Endothelial cell of umbilical vein (primary cell): ENCODE data around the gene AHRR.

Experiments
- CTCF ChIP-seq, 2 donors: IDR thresholded peaks; 1 replicate in 1 of 2; 2 replicates in 1 of 2; pipeline ENCODE4 v1.5.1; 2011; ENCODE audit warnings: low read length in 2 of 2, mild to moderate bottlenecking in 2 of 2, moderate library complexity in 2 of 2, control low read depth in 1 of 2, inconsistent platforms in 1 of 2, low read depth in 1 of 2; ENCODE audit not compliant: insufficient read depth in 1 of 2; ENCODE audit errors: extremely low read depth in 1 of 2
- EZH2 ChIP-seq: IDR thresholded peaks from 2 replicates; pipeline ENCODE4 v1.6.1; 2012; ENCODE audit warnings: borderline replicate concordance, low read depth, mild to moderate bottlenecking, moderate library complexity, low read length, inconsistent platforms; ENCODE audit not compliant: severe bottlenecking
- GATA2 ChIP-seq: IDR thresholded peaks from 2 replicates; pipeline ENCODE4 v1.7.0; 2011; ENCODE audit warnings: low read depth, mild to moderate bottlenecking, moderate library complexity, mixed read lengths, low read length; ENCODE audit not compliant: insufficient read length, insufficient read depth
- JUN ChIP-seq: IDR thresholded peaks from 2 replicates; pipeline ENCODE4 v1.6.1; 2011; ENCODE audit warnings: borderline replicate concordance, low read depth; ENCODE audit not compliant: insufficient read length, insufficient read depth
- MAX ChIP-seq: IDR thresholded peaks from 2 replicates; pipeline ENCODE4 v1.6.1; 2011; ENCODE audit not compliant: insufficient read depth, insufficient read length
- POLR2A ChIP-seq: IDR thresholded peaks from 2 replicates; pipeline ENCODE4 v1.6.1; 2012; ENCODE audit warnings: low read depth, mild to moderate bottlenecking, control low read depth, low read length
- POLR2AphosphoS5 ChIP-seq: IDR thresholded peaks from 2 replicates; pipeline ENCODE4 v1.6.1; 2012; ENCODE audit warnings: low read depth, mild to moderate bottlenecking, control low read depth, low read length, moderate library complexity; ENCODE audit not compliant: insufficient read depth

GRCh38 chr5:366541-367357, 45.2 kb downstream of the AHRR start:
- TF ChIP-seq CTCF (IDR thresholded peaks at IDR 0.05; ENCODE audit: extremely low read depth in 1 of 2, insufficient read depth in 1 of 2, low read depth in 1 of 2, low read length in 2 of 2) = no peak
- no peak for TF ChIP-seq POLR2A
- TF ChIP-seq EZH2 = no peak
- no peak for TF ChIP-seq POLR2AphosphoS5
- TF ChIP-seq GATA2 = no peak
- TF ChIP-seq MAX = no peak
- no peak for TF ChIP-seq JUN
